GM10266 (cell line): ENCODE results near the gene NEUROD2.

Experiments used
- DNase-seq: peaks from one replicate; pipeline ENCODE4 v3.0.0; 2012; ENCODE audit errors: extremely low spot score
- TF ChIP-seq, protein P1 (sequence below): IDR thresholded peaks from 2 replicates; pipeline ENCODE4 v1.5.1; 2012; ENCODE audit warnings: mild to moderate bottlenecking, low read depth; ENCODE audit not compliant: control insufficient read depth, insufficient read depth; ENCODE audit errors: missing control alignments

Gene NEUROD2

DNA sequence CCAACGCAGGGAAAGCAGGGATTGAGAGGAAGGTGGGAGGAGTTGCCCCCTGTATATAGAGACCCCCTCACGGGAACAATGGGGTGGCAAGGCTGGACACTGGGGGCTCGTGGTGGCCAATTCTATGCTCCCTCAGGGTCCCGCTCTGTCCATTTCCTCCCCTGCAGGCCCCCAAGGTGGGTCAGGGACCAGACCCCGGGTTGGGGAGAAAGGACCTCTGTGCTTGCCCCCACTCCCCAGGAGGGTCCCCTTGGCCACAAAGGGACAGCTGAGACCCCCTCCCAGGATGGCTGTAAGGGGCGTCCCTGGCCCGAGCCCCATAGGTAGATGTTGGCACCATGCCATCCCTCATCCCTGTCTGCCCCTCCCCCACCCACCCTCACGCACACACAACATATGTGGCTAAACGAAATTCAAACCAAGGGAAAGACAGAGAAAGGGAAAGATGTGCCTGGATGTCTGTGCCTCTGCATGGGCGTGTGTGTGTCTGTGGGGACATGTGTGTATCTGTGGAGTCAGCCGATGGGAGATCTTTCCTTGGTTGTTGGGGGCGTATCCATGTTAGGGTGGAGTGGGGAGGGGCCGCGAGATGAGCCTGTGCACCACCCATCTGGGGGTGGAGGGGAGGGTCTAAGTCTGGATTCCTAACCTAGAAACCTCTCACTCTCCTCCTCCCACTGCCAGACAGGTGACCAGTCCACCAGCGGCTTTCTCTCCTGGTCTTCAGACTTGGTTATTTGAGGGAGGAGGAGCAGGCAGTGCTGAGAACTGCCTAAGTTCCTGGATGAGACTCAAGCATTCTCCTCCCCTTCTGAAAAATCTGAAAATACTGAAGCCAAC lies 642 bp upstream of the NEUROD2 start:
- TF ChIP-seq, protein P1, sequence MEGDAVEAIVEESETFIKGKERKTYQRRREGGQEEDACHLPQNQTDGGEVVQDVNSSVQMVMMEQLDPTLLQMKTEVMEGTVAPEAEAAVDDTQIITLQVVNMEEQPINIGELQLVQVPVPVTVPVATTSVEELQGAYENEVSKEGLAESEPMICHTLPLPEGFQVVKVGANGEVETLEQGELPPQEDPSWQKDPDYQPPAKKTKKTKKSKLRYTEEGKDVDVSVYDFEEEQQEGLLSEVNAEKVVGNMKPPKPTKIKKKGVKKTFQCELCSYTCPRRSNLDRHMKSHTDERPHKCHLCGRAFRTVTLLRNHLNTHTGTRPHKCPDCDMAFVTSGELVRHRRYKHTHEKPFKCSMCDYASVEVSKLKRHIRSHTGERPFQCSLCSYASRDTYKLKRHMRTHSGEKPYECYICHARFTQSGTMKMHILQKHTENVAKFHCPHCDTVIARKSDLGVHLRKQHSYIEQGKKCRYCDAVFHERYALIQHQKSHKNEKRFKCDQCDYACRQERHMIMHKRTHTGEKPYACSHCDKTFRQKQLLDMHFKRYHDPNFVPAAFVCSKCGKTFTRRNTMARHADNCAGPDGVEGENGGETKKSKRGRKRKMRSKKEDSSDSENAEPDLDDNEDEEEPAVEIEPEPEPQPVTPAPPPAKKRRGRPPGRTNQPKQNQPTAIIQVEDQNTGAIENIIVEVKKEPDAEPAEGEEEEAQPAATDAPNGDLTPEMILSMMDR, result no peak
- DNase-seq, result no peak

DNA sequence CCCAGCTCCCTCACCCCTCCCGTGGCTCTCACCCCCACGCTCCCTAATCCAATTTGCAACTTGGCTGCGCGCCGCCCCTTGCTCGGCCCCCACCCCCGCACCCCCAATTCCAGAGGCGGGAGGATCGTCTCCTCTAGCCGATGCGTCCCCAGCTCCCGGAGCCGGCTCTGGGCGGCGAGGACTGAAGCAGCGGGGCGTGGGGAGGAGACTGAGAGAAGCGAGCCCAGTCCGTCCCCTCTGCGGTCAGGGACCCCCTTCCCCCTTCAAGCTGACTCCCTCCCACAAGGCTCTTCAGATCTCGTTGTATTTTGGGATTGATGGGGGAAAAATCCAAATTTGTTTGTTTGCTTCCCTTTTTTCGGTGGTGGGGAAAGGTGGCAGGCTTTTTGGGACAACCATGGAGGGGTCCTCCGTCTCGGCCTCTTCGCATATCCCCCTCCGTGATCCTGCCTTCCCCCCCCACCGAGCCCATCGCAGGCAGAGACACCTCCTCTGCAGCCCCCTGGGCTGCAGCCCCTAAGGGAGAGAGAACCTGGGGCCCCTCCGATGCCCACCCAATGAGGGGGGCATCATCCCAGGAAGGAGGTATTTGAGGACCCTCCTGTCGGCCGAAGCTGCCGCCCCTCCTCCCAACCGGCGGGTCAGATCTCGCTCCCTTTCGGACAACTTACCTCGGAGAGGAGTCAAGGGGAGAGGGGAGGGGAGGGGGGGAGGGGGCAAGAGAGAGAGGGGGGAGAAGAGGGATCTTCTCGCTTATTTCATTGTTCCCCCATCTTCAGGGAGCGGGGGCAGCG lies 466 bp downstream of the NEUROD2 start:
- no peak for DNase-seq
- TF ChIP-seq, protein P1, result no peak

DNA sequence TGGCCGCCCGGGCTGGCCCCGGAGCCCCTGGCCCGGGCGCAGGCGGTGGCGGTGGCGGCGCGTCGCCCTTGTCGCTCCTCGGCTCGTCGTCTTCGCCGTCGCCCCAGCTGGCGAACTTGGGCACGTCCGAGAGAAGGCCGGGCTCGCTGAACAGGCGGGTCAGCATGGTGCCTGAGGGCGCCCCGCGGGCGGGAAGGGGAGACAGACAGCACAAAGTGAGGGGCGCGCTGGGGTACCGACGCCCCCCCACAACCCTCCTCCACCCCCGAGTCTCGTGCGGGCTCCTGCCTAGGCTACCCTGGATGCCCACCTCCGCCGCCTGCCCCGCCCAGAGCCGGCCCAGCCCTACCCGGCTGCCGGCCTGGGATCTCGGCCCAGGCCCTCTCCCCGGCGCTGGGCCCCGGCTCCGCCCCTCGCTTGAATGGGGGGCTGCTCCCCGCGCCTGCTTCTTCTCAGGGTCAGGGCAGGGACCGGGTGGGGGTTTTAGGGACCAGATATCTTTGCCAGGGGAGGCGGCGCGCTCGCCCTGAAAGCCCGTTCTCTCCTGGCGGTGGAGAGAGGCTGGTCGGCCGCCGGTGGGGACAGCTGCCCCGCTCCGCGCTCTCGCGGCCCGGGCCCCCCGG lies 1.2 kb downstream of the NEUROD2 start:
- TF ChIP-seq, protein P1, result no peak
- no peak for DNase-seq

DNA sequence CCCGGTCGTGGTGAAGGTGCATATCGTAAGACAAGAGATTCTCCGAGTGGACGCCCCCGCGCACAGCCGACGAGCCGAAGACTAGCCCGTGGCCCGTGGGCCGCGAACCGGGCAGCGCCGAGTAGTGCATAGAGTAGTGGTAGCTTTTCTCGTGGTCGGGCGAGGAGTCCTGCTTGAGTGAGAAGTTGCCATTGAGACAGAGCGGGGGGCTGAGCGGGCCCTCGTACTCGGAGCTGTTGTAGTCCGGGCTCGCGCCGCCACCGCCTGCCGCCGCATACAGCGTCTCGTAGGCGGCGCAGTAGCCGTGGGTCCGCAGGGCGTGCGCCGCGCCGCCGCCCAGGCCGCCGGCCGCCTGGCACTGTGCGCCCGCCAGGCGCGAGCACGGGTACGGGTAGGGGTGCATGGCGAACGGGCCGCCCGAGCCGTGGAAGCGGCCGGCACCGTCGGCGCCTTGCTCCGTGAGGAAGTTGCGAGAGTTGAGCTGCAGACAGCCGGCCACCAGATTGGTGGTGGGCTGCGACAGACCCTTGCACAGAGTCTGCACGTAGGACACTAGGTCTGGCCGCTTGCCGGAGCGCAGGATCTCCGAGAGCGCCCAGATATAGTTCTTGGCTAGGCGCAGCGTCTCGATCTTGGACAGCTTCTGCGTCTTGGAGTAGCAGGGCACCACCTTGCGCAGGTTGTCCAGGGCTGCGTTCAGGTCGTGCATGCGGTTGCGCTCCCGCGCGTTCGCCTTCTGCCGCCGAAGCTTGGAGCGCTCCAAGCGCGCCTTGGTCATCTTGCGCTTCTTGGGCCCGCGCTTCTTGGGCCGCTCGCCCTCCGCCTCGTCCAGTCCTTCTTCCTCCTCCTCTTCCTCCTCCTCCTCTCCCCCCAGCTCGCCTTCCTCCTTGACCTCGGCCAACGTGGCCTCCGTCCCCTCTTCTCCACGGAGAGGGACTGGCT lies 2.0 kb downstream of the NEUROD2 start:
- no peak for DNase-seq
- TF ChIP-seq, protein P1, result no peak

GRCh38 chr17:39604911-39605491 lies 2.7 kb downstream of the NEUROD2 start:
- no peak for DNase-seq
- TF ChIP-seq, protein P1, result no peak

DNA sequence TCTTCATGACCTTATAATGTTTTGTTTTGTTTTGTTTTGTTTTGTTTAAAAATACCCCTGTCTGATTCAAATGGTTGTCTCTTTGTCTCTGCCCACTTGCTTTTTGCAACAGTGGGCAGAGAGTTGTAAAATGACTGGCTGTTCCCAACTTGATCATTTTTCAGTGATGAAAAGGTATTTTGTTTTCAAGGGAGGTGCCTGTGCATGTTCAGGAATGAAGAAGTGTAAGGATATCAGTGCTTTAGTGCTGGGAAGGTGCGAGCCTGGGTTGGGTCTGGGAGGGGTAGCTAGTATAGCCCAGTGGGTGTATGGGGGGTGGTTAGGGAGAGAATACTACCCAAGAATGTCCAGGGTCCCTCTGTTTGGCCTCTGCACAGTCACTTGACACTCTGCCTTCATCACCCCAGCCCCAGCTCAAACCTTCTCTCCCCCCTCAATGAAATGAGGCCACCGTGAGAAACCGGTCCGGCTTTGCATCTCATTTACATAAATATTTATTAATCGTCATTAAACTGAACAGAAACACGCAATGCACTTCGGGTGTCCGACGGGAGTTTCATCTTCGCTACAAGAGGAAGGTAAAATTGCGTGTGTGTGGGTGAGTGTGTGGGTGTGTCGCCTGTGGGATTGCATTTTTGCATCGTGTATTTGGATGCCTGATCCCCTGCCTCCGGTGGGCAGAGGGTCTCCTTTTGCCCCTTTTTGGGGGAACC lies 4.3 kb downstream of the NEUROD2 start:
- DNase-seq, result no peak
- TF ChIP-seq, protein P1, result no peak
